ENCODE measurements around the gene CHST11.

DNA sequence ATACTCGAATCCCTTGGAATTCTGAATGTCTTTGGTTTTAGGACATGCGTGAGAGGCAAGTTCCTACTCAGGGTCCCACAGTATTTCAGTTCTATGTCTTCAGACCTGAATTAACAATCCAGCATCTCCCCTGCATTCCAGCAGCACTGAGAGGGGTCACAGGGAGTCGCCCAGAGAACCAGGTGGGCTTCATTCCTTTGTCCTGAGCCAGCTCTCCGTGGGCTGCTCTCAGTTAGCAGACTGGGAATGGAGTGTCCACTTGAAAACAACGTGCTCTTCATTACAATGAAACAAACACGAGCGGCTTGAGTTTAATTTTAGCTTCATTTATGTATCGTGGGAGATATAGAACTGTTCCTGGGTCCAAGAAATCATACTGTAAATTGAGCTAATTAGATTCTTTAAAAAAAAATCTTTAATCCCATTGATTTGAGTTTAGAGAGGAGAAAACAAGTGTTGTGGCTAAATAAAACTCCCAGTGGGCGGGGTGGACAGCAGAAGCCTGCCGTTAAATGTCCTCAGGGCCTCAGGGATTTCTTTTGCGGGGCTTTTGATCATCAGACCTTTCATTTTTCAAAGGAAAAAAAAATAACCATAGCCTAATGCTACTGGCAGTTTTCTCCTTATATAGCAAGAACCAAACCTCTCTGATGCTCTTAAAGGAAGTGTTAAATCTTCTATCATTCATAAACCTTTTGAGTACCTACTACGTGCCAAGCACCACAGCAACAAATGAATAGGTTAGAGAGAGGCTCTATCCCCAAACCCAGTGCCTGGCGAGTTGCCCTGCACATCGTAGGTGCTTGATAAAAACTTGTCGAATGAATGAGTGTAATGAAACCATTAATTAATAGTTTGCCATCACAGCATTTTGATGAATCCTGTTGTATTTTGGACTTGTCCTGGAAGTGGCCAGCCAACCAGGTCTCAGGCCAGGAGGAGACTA, 140.4 kb downstream of the CHST11 start:
- no peak for TF ChIP-seq EZH2 (IDR thresholded peaks at IDR 0.05; ENCODE audit: borderline replicate concordance, low read depth, low read length, severe bottlenecking)
- TF ChIP-seq, protein P1, sequence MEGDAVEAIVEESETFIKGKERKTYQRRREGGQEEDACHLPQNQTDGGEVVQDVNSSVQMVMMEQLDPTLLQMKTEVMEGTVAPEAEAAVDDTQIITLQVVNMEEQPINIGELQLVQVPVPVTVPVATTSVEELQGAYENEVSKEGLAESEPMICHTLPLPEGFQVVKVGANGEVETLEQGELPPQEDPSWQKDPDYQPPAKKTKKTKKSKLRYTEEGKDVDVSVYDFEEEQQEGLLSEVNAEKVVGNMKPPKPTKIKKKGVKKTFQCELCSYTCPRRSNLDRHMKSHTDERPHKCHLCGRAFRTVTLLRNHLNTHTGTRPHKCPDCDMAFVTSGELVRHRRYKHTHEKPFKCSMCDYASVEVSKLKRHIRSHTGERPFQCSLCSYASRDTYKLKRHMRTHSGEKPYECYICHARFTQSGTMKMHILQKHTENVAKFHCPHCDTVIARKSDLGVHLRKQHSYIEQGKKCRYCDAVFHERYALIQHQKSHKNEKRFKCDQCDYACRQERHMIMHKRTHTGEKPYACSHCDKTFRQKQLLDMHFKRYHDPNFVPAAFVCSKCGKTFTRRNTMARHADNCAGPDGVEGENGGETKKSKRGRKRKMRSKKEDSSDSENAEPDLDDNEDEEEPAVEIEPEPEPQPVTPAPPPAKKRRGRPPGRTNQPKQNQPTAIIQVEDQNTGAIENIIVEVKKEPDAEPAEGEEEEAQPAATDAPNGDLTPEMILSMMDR (IDR thresholded peaks at IDR 0.05; ENCODE audit: borderline replicate concordance, extremely low read depth, low read length, poor library complexity, severe bottlenecking), result no peak

All from DND-41 (cell line).